Gastrocnemius medialis (tissue), 4 donors: Measurements from ENCODE around the gene CD2AP.

Source experiments
- CTCF ChIP-seq, 5 experiments: fragments of 450-650 bp in 3 of 5; fragments of 200-600 bp in 2 of 5; sonication (generic) in 2 of 5; IDR thresholded peaks in 4 of 5; conservative IDR thresholded peaks in 1 of 5; 1 replicate in 4 of 5; 2 replicates in 1 of 5; pipeline ENCODE4 v1.5.1; 2016 to 2019; ENCODE audit warnings: antibody characterized with exemption in 5 of 5, mild to moderate bottlenecking in 3 of 5, moderate library complexity in 3 of 5
- POLR2A ChIP-seq, 2 donors: fragments of 450-650 bp; IDR thresholded peaks; one replicate each; pipeline ENCODE4 v1.6.1; 2017; ENCODE audit warnings: antibody characterized with exemption in 2 of 2, mild to moderate bottlenecking in 2 of 2, moderate library complexity in 2 of 2

GRCh38 chr6:47475319-47475816, 2.2 kb upstream of the CD2AP start:
- TF ChIP-seq CTCF (IDR thresholded peaks at IDR 0.05 in 4 of 5, conservative IDR thresholded peaks at IDR 0.05 in 1 of 5) (no peak), POLR2A (IDR thresholded peaks at IDR 0.05) (no peak)
